DMS 273 treated with DMSO at 0.1 percent for 48 hours (cell line): Measurements from ENCODE around the gene JAK3.
"Not testable (repeated sequence)": the region's sequence is repeated elsewhere in the genome, so short reads cannot be mapped to it uniquely, and the experiment has no call there.

Source experiments
- DNase-seq: peaks from one replicate; lab custom pipeline; 2025; lab: John Stamatoyannopoulos, UW

The JAK3 gene

DNA sequence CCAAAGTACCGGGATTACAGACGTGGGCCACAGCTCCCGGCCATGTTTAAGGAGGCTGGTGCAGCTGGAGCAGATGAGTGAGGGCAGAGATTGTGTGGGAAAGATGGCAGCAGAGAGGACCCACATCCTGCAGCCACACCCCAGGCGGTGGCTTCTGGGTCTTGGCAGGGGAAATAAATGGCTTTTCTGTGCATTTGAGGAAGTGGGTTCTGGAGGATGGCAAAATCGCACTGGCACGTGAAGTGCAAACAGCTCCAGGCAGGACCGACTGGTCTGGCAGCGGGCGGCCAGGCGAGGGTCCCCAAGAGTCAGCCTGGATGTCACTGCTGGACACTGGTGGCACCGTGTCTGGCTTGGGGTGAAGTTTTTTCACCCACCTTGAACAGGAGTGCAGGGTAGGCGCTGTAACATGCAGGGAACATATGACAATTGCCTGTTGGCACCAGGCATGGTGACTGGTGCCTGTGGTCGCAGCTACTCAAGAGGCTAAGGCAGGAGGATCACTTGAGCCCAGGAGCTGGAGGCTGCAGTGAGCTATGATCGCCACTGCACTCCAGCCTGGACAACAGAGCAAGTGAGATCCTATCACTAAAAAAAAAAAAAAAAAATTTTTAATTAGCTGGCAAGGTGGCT lies 44.4 kb downstream of the JAK3 start:
- no peak for DNase-seq

DNA sequence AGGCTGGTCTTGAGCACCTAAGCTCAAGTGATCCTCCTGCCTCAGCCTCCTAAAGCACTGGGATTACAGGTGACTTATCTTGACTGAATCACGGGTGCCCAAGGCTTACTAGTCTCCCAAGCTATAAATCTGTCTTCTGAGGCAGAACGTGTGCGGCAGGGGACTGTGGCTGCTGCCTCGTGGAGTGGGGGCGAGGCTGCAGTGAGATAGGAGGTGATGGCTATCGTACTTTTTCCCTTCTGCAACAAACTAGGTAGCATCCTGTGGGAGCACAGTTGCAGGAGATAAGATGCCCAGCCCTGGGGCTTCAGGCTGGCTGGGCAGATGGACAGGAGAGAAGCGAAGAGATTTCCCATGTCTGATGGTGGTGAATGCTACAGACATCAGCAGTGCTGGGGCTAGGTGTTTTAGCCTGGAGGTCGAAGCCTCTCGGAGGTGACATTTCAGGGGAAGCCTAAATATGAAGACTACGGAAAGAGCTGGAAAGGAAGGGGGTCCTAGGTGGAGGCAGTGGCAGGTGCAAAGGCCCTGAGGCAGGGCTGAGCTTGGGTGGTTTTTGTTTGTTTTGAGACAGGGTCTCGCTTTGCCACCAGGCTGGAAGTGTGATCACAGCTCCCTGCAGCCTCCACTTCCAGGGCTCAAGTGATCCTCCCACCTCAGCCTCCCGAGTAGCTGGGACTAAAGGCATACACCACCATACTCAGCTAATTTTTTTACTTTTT lies 45.5 kb downstream of the JAK3 start:
- DNase-seq = no peak

DNA sequence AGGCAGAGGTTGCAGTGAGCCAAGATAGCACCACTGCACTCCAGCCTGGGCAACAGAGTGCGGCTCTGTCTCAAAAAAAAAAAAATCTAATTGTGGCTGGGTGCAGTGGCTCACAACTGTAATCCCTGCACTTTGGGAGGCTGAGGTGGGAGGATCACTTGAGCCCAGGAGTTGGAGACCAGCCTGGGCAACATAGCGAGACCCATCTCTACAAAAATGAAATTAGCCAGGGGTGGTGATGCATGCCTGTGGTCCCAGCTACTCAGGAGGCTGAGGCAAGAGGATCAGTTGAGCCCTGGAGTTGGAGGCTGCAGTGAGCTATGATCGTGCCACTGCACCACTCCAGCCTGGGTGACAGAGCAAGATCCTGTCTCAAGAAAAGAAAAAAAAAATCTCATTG lies 49.2 kb downstream of the JAK3 start:
- DNase-seq = not testable (repeated sequence)

DNA sequence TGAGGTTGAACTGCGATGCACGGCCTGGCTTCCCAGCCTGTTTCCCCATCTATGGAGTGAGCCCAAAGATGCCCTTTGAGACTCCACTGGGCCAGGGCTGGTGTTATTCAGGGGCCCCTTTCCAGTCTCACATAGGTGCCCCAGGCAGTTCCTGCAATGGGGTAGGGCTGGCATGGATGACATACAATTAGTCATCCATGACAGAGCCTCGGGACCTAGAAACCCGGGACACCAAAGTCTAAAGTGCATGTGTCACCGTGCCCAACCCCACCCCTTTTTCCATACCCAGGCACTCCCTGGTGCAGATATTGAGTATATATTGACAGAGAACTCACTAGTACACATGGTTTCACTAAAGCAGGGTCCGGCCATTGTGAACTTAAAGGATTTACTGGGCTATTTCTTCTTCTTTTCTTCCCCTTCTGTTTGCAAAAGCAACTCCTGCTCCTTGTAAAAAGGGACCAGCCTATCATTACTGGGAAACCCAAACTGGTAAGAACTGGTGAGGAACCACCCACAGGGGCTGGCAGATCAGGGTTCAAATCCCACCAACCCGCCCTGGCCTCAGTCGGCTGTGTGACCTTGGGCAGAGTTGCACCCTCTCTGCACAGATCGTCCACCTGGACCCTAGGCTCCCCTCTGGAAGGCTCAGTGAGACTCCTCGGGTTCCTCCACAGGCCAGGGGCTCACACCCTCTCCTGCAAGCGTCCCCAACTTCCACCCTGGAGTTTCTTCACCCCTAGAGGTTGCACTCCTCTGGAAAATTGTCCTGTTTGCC lies 50.2 kb downstream of the JAK3 start:
- DNase-seq = no peak

DNA sequence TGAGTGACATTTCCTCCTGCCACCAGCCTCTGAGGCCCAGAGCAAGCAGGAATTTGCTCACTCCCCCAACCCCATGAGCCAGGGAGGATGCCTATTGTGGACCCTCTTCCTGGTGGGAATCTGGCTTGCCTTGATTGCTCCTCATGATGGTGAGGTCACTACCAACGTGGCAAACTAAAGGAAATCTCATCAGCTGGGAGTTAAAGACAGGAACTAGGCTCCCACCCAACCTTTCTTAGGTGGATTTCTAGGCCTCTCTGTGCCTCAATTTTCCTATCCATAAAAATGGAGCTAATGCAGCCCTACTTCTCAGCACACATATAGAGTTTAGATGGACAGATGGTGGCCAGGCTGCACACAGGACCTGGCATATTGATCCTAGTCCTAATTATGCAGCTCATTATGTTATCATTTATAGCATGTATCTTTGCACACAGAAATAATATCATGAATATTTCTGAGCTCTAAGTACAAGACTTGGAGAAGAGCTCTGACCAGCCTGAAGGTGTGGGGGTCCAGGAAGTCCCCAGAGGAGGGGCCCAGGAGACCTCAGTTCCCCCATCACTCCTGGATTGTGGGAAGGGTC lies 50.9 kb downstream of the JAK3 start:
- DNase-seq = no peak

DNA sequence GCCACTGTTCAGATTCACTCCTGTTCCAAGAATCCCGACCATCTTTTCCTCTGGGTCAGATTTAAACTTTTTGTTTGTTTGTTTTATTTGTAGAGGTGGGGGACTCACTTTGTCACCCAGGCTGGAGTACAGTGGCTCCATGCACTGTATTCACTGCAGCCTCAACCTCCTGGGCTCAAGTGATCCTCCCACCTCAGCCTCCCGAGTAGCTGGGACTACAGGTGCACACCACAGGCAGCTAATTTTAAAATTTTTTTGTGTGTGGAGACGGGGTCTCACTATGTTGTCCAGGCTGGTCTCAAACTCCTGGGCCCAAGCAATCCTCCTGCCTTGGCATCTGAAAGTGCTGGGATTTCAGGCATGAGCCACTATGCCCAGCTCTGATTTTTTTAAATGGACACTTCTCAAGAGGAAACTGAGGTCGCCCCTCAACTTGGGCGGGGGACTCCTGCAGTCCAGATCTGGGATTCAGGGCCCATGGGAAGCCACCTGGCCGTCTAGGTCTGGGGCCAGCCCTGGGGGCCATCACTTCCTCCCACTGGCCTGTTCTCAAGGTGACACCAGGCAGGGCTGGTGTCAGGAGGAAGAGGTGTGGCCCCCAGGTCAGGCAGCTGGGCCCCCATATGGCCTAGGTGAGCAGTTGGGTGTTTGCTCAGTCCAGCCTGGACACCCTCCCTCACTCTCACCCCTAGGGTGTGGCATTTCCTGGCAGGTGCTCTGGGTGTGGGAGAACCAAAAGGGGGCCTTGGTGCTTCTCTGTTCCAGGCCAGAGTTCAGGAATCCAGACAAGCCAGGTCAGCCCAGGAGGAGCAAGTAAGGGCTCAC lies 51.6 kb downstream of the JAK3 start:
- DNase-seq = no peak

DNA sequence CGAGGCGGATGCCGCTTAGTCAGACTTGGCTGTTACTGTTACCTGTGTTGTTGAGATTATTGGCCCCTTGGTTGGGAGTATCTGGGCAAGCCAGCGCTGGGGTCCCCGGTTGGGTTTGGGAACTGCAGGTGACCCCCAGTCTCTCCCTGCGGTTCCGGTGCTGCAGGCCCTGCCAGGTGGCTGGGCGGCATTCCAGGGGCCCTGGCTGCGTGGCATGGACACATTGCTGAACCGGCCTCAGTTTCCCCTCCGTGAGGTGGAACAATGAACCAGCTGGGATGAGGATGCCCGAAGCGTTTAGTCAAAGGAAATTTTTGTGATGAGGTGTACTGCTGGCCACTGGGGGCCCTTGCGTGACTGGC lies 52.3 kb downstream of the JAK3 start:
- DNase-seq = no peak

DNA sequence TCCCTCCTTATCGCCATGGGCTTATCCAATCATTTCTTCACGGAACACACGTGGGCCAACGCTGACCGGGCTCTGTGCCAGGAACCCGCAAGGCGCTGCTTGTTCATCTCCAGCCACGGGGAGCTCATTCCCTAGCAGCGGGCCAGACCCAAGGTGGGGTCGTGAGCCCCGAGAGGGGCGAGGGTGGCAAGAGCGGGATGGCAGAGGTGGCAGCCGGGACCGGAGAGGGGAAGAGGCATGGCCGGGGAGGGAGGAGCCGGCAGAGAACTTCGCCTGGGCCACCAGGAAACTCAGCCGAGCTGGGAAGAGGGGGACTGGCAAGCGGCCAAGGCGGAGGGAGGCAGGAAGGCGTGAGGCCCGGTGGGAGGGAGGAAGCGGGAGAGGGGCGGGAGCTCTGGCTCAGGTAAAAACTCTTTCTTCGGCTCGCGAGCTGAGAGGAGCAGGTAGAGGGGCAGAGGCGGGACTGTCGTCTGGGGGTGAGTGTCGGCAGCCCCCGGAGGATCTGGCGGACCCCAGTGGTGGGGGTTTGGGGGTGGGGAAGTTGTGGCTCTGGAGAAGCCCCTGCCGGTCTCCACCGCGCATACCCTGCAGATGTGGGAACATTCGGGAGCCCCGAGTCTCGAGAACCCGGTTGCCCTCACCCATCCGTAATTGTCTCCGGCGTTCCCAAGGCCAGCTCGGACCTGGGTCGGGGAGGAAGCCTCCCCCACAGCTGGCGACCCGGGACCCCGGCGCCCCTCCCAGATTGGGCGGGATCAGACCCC lies 52.9 kb downstream of the JAK3 start, which contains the start of gene B3GNT3:
B3GNT3 (plus strand) TSS at position 408 of the 764 bp plus-strand sequence. CDS start 12,670 bp downstream, outside the sequence.
- peak; percentile 14 for DNase-seq

DNA sequence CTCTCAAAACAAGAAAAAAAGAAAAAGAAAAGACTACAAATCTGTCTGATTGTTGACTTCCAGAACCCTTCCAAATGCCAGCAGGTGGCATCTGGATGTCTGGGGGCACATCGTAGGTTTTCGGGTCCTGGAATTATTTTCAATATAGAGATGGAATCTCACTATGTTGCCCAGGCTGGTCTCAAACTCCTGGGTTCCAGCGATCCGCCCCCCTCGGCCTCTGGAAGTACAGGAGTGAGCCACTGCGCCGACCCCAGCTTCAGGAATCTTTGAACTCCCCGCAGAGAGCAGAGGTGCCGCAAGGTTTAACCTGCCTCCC lies 53.4 kb downstream of the JAK3 start:
- no peak for DNase-seq

DNA sequence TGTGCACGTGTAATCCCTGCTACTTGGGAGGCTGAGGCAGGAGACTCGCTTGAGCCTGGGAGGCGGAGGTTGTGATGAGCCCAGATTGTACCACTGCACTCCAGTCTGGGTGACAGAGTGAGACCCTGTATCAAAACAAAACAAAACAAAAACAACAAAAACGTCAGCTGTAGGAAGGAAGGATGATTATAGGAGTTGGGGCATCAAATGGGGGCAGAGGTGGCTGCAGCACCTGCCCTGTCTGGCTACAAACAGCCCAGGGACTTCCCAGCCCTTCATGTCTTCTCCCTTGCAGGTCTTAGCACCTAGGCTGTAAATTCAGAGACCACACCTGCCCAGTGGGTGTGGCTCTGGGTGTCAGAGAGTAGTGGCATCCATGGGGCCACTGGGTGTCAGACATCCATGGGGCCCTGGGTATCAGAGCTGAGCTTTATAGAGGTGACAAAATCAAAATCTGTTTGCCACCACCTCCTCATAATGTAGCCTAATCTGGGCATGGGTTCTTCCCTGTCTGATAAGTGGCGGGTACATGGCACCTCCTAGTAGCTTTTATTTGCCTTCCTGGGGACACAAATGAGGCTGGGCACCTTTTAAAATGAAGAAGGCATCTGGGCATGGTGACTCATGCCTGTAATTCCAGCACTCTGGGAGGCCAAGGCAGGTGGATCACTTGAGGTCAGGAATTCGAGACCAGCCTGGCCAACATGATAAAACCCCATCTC lies 57.6 kb downstream of the JAK3 start:
- no peak for DNase-seq

DNA sequence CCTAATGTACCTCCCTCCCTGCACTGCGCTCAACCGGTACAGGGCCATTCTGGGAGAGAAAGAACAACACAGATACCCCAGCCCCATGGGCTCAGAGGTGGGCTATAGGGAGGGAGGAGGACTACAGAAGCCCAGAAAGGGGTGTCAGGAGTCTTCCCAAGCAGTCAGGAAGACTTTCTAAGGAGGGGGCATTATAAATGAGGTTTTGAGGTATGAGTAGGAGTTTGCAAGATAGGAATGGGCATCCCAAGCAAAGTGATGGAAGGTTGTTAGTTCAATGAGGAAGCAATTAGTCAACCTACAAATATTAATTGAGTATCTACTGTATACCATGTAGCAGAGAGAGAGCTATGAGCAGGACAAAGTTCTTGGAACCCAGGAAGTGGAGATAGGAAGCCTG lies 59.1 kb downstream of the JAK3 start:
- DNase-seq = no peak

DNA sequence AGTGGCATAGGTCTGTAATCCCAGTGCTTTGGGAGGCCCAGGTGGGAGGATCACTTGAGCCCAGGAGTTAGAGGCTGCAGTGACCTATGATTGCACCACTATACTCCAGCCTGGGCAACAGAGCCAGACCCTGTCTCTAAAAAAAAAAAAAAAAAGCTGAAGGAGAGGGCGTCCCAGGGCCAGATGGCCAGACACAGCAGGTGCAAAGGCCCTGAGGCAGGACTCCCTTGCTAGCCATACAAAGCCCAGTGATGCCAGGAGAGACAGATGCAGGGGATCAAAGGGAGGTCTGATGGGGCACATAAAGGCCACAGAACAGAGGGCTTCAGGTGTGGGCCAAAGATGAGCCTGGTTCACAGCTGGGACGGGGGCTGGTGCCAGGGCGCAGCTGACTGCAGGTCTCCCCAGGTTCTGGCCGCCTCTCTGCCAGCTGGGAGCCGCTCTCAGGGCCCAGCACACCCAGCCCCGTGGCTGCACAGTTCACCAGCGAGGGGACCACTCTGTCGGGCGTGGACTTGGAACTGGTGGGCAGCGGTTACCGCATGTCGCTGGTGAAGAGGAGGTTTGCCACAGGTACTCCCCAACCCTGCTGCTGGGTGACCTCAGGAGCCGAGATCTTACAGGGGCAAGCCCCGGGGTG lies 60.4 kb downstream of the JAK3 start:
- DNase-seq = no peak

DNA sequence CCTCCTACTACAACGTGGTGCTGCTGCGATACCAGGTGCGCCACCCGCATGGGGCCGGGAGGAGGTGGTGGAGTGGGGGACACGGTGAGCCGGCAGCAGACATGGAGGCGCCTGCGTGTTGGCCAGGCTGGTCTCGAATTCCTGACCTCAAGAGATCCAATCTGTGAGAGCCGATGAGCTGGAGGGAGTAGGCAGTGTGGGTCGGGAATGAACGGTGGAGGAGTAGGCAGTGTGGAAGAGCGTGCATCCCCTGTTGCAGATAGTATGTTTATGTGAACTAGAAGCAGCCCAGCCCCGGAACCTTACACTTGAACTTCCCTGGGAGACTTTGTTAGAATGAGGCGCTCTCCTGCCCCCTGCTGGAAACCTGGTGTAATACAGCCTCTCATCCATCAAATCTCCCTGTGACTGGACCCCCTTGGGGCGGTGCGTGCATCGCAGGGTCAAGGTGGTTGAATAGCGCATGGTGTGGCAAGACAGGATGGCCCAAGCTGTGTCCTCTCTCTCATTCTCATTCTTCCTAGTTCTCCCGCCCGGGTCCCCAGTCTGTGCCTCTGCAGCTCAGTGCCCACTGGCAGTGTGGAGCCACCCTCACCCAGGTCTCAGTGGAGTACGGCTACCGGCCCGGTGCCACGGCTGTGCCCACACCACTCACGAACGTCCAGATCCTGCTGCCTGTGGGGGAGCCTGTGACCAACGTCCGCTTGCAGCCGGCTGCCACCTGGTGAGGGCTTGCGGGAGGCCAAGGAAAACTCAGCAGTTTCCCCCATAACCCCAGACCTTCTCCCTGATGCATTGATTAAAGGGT lies 63.4 kb downstream of the JAK3 start:
- peak; percentile 33 for DNase-seq

DNA sequence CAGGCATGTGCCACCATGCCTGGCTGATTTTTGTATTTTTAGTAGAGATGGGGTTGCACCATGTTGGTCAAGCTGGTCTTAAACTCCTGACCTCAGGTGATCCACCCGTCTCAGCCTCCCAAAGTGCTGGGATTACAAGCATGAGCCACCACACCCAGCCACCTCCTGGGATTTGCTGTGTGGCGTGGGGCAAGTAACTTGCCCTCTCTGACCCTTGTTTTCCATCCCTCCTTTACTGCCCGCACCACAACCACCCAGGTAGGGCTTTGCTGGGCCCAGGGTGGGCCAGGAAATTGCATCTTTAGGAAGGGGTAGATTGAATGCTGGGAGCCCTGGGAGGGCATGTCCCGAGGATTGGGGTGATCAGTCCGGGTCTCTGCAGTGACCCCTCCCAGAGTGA lies 64.1 kb downstream of the JAK3 start:
- DNase-seq = not testable (repeated sequence)

DNA sequence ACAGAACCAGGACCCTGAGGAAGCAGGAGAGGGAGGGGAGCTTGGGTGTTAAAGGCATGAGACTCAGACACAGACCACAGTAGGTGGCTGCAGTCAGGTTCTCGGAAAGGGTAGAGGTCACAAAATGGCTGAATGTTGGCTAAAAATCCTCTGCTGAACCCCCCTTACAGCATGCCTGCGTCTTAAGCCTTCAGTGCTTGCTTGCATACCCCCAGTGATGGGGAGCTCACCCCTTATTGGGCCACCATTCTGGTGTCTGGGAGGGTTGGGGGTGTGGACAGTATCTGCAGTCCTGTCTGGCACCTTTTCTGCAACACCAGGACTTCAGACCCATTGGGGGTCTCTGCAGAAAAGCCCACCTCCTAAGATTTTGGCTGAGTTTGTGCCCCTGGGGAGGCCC lies 67.0 kb downstream of the JAK3 start:
- DNase-seq = no peak

DNA sequence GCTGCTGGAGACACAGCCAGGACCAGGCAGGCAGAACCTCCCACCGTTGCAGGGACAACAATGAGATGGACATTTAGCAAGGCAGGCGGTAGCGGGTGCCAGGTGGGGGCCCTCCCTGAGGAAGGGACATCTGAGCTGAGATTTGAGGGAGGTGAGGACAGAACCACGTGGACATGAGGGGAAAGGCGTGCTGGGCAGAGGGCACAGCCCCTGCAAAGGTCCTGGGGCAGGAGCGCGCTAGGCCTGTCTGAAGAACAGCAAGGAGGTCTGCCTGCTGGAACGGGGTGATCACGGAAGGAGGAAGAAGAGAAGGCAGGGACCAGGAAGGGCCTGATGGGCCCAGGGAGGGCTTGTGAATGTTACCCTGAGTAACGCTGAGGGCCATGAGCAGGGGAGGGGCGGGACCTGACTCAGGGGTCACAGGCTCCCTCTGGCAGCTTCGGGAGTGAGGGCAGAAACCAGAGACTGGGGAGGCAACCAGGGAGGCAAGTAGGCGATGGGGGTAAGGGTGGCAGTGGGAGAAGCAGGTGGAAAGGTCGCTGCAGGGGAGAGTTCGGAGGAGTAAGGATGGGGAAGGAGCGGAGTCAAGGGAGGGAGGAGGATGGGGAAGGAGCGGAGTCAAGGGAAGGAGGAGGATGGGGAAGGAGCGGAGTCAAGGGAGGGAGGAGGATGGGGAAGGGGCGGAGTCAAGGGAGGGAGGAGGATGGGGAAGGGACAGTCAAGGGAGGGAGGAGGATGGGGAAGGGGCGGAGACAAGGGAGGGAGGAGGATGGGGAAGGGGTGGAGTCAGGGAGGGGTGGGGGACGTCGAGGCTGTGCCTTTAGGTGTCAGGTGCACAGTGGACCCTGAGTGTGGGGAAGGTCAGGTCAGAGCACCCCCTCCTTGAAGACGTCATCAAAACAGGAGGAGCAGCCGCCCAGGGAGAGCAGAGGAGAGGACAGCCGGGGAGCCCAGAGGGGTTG lies 68.5 kb downstream of the JAK3 start:
- DNase-seq = no peak

DNA sequence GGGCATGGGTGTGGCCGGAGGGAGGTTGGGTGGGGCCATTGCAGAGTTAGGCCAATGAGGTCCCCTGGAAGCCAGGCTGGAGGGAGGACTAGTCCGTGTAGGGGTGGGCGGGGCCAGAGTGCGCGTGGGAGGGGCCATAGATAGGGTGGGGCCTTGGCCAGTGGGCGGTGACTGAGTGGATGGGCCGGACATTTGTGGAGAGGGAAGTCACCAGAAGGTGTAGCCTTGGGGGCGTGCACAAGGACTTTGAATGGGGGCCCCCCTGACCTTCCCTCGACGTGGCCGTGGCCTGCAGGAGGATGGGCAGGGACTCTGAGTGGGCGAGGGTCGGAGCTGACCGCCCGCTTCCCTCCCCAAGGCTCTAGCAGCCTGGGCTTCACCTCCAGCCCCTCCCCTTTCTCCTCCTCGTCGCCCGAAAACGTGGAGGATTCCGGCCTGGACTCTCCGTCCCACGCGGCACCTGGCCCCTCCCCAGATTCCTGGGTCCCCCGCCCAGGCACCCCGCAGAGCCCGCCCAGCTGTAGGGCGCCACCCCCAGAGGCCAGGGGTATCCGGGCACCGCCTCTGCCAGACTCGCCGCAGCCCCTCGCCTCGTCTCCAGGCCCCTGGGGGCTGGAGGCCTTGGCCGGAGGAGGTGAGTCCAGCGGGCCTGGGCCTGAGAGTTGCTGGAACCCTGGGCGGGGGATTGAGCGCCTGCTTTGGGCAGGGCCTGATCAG lies 69.4 kb downstream of the JAK3 start:
- DNase-seq = no peak
